ENCODE results near the gene EFHC2. TPM values are rescaled to one million over a fixed set of nuclear protein-coding genes. Genes with fewer than 3 reads are reported as not detected.

Gene EFHC2
- total RNA-seq, 4 donors from 2014 or later = 0.11 TPM; not detected in 3

- in situ Hi-C loops (cut with MboI; ENCODE audit: low sequenced_read_pairs in 4 of 4) (no loop called here), intact Hi-C loops (cut with DNase I; ENCODE audit: low total_unique reads) (no loop called here)
- H3K4me1 ChIP-seq = no peaks in the 10 kb centered on the region
- H3K9me3 ChIP-seq = no peaks in the 10 kb centered on the region
- H3K27ac ChIP-seq = no peak overlapping the region
- DNase-seq (no peak), ATAC-seq (no peak)
- H3K36me3 ChIP-seq = no peaks in the 10 kb centered on the region
- TF ChIP-seq, protein P1, sequence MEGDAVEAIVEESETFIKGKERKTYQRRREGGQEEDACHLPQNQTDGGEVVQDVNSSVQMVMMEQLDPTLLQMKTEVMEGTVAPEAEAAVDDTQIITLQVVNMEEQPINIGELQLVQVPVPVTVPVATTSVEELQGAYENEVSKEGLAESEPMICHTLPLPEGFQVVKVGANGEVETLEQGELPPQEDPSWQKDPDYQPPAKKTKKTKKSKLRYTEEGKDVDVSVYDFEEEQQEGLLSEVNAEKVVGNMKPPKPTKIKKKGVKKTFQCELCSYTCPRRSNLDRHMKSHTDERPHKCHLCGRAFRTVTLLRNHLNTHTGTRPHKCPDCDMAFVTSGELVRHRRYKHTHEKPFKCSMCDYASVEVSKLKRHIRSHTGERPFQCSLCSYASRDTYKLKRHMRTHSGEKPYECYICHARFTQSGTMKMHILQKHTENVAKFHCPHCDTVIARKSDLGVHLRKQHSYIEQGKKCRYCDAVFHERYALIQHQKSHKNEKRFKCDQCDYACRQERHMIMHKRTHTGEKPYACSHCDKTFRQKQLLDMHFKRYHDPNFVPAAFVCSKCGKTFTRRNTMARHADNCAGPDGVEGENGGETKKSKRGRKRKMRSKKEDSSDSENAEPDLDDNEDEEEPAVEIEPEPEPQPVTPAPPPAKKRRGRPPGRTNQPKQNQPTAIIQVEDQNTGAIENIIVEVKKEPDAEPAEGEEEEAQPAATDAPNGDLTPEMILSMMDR (IDR thresholded peaks at IDR 0.05 in 4 of 5, conservative IDR thresholded peaks at IDR 0.05 in 1 of 5) = no peak
- TF ChIP-seq POLR2A (IDR thresholded peaks at IDR 0.05) = no peak
- H3K27me3 ChIP-seq = peaks cover 0 to 8% (median 0%) of the 10 kb centered on the region in 3 donors
- H3K4me3 ChIP-seq = no peak overlapping the region
Observed at GRCh38 chrX:44130189-44130588, 213.3 kb downstream of the EFHC2 start.

DNA sequence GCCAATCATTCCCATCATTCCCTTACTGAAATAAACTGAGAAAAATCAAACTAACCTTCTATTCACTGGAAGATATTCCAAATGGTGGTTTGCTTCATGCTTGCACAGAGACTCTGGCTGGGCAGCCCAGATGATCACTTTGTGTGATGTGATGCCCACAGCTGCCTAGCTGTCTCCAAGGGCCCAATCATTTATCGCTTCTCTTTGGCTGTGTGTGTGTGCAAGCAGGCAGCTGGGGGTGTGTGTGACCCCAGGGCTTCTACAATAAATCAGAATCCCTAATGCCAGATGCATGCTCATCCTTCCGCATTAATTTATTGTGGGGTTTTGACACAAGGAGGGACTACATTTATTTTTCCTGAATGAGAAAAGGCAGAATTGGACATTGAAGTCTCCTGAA lies 230.1 kb downstream of the EFHC2 start:
- no peak for ATAC-seq
- intact Hi-C loops (cut with DNase I; ENCODE audit: low total_unique reads) = no loop called here
- DNase-seq = no peak
- in situ Hi-C loops (cut with MboI; ENCODE audit: low sequenced_read_pairs in 4 of 4) = loop anchor here in 1 of 4 donors (25.0 kb wide), 1 partner anchor 99 kb away; no protein-coding TSS in a partner anchor
- Histone ChIP-seq H3K27ac (no peak overlapping the region), H3K9me3 (no peaks in the 10 kb centered on the region), H3K36me3 (no peaks in the 10 kb centered on the region), H3K4me3 (no peak overlapping the region), H3K27me3 (no peaks in the 10 kb centered on the region), H3K4me1 (no peaks in the 10 kb centered on the region)
- no peak for TF ChIP-seq POLR2A (IDR thresholded peaks at IDR 0.05)
- TF ChIP-seq, protein P1 (IDR thresholded peaks at IDR 0.05 in 4 of 5, conservative IDR thresholded peaks at IDR 0.05 in 1 of 5) = no peak

DNA sequence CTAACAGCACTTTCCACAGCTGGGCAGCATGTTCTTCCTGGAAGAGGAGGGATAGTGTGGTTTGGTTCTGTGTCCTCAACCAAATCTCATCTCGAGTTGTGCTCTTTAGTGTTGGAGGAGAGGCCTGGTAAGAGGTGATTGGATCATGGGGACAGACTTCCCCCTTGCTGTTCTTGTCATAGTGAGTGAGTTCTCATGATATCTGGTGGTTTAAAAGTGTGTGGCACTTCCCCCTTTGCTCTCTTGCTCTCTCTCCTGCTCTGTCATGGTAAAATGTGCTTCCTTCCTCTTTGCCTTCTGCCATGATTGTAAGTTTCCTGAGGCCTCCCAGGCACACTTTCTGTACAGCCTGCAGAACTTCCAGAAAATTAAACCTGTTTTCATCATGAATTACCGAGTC lies 236.6 kb downstream of the EFHC2 start:
- in situ Hi-C loops (cut with MboI; ENCODE audit: low sequenced_read_pairs in 4 of 4) (loop anchor here in 1 of 4 donors (25.0 kb wide), 1 partner anchor 105 kb away; no protein-coding TSS in a partner anchor), intact Hi-C loops (cut with DNase I; ENCODE audit: low total_unique reads) (no loop called here)
- Histone ChIP-seq H3K36me3 (no peaks in the 10 kb centered on the region), H3K9me3 (no peaks in the 10 kb centered on the region), H3K4me3 (no peak overlapping the region), H3K4me1 (no peaks in the 10 kb centered on the region), H3K27me3 (peaks cover 0 to 4% (median 0%) of the 10 kb centered on the region in 3 donors), H3K27ac (no peak overlapping the region)
- no peak for TF ChIP-seq POLR2A (IDR thresholded peaks at IDR 0.05)
- TF ChIP-seq, protein P1 (IDR thresholded peaks at IDR 0.05 in 4 of 5, conservative IDR thresholded peaks at IDR 0.05 in 1 of 5) = no peak
- ATAC-seq = no peak
- DNase-seq = no peak

GRCh38 chrX:44105228-44105913 lies 238.1 kb downstream of the EFHC2 start:
- intact Hi-C loops (cut with DNase I; ENCODE audit: low total_unique reads) = no loop called here
- ATAC-seq (no peak), DNase-seq (no peak)
- Histone ChIP-seq H3K9me3 (no peaks in the 10 kb centered on the region), H3K4me1 (no peaks in the 10 kb centered on the region), H3K27ac (no peak overlapping the region), H3K36me3 (no peaks in the 10 kb centered on the region), H3K27me3 (peaks cover 0 to 4% (median 0%) of the 10 kb centered on the region in 3 donors), H3K4me3 (no peak overlapping the region)
- in situ Hi-C loops (cut with MboI; ENCODE audit: low sequenced_read_pairs in 4 of 4) = loop anchor here in 1 of 4 donors (25.0 kb wide), 1 partner anchor 107 kb away; no protein-coding TSS in a partner anchor
- no peak for TF ChIP-seq POLR2A (IDR thresholded peaks at IDR 0.05)
- TF ChIP-seq, protein P1 (IDR thresholded peaks at IDR 0.05 in 4 of 5, conservative IDR thresholded peaks at IDR 0.05 in 1 of 5) = no peak

Measured in gastrocnemius medialis (tissue), 4 donors.